HCT116 (cell line): ENCODE measurements around the gene CHCHD3.

Experiments used
- CEBPB ChIP-seq: IDR thresholded peaks from 2 replicates; pipeline ENCODE4 v1.6.1; 2012; ENCODE audit warnings: low read depth
- POLR2A ChIP-seq: IDR thresholded peaks from 2 replicates; pipeline ENCODE4 v1.7.0; 2011; ENCODE audit warnings: borderline replicate concordance; ENCODE audit not compliant: insufficient read depth, insufficient read length; ENCODE audit errors: extremely low read depth
- TF ChIP-seq, protein P1 (sequence below), 3 experiments: fragments of 200-600 bp in 1 of 3; sonication (generic) in 1 of 3; IDR thresholded peaks in 2 of 3; conservative IDR thresholded peaks in 1 of 3; 2 replicates each; pipeline ENCODE4 v1.5.1; 2012 to 2017; ENCODE audit warnings: low read depth in 2 of 3, low read length in 2 of 3, antibody characterized with exemption in 1 of 3, borderline replicate concordance in 1 of 3, control low read depth in 1 of 3, mild to moderate bottlenecking in 1 of 3, mixed read lengths in 1 of 3, mixed run types in 1 of 3, moderate library complexity in 1 of 3; ENCODE audit not compliant: insufficient read depth in 1 of 3

- TF ChIP-seq POLR2A = no peak
- TF ChIP-seq CEBPB = no peak
- TF ChIP-seq, protein P1, sequence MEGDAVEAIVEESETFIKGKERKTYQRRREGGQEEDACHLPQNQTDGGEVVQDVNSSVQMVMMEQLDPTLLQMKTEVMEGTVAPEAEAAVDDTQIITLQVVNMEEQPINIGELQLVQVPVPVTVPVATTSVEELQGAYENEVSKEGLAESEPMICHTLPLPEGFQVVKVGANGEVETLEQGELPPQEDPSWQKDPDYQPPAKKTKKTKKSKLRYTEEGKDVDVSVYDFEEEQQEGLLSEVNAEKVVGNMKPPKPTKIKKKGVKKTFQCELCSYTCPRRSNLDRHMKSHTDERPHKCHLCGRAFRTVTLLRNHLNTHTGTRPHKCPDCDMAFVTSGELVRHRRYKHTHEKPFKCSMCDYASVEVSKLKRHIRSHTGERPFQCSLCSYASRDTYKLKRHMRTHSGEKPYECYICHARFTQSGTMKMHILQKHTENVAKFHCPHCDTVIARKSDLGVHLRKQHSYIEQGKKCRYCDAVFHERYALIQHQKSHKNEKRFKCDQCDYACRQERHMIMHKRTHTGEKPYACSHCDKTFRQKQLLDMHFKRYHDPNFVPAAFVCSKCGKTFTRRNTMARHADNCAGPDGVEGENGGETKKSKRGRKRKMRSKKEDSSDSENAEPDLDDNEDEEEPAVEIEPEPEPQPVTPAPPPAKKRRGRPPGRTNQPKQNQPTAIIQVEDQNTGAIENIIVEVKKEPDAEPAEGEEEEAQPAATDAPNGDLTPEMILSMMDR (IDR thresholded peaks at IDR 0.05 in 2 of 3, conservative IDR thresholded peaks at IDR 0.05 in 1 of 3; ENCODE audit: borderline replicate concordance in 1 of 3, insufficient read depth in 1 of 3, low read depth in 2 of 3, low read length in 2 of 3) = no peak
Observed at GRCh38 chr7:132752431-132752830, 329.5 kb downstream of the CHCHD3 start.
